Measurements from ENCODE around the gene CAPZB.
"Not testable (repeated sequence)": the region's sequence is repeated elsewhere in the genome, so short reads cannot be mapped to it uniquely, and the experiment has no call there.

The CAPZB gene

DNA sequence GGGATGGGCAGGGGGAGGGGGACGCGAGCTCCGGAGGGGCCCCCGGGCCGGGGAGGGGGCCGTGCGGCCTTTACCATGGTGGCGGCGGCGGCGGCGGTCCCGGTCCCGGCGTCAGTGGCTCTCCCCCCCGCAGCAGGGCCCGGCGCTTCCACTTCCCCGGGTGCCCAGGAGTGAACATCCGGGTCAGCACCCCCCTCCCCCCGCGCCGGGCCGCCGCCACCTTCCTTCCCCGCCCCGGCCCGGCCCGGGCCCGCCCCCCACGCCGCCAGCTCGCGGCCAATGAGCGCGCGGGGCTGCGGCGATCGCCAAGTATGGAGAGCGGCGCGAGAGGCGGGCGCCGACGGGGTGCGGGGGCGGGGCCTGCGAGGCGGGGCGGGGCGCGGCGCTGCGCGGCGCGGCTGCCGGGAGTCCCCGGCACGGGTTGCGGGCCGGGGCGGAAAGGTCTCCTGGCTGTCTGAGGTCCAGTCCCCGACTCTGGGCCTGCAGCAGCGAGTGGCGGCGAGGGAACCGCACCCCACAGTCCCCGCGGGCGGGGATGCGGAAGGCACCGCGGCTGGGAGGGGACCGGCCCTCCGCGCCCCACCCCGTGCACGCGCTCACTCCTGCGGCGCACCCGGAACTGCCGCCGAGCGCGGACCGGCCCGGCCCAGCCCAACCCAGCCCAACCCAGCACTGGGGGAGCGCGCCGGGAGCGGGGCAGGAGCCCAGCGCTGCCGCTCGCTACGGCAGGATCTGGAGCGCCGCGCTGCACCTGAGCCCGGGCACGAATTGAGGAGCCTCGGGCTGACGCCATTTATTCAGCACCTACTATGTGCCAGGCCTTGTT, at the start of gene CAPZB:
Gene CAPZB (minus strand): TSS at position 178 of the 826 bp plus-strand sequence. CDS start 101 bp downstream, at position 77.
- no peak for FAIRE-seq

GRCh38 chr1:19534281-19534680, 48.9 kb upstream of the CAPZB start:
- no peak for FAIRE-seq

- no peak for FAIRE-seq
These were observed 48.3 kb upstream of the CAPZB start for GRCh38 chr1:19533626-19534025.

DNA sequence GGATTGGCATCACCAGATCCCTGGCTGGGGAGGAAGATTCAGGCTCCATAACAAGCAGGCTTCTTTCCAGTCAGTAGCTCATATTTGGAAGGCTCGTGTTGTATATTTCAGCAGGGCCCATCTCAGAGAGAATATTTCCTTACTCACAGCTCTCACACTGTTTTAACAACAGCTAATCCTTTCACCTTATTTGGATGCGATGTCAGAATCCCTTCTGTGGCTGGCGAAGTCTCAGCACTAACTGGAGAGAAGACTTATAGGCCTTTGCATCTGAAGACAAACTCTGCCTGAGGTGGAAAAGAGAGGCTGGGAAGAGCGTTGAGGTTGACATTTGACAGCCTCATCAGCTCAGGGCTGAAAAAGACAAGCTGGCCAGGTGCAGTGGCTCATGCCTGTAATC, 47.2 kb upstream of the CAPZB start:
- FAIRE-seq = no peak

DNA sequence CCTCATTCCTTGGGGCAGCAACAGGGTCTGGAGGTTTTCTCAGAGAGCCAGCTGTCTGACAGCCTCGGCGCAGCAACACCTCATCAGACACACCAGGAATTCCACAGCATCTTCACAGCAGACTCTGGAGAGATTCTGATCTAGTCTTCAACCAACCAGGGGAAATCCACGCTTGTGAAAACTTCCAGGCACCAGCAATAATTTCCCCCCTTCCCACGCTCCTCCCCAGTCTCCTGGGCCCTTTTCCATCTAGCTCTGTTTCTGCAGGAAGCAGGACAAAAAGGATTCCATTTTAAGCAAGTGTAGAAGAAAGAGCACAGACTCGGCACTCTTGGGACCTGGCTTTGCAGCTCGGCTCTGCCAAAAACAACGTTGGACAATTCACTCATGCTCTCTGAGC, 44.3 kb upstream of the CAPZB start:
- FAIRE-seq = no peak

GRCh38 chr1:19528438-19528837, 43.1 kb upstream of the CAPZB start:
- no peak for FAIRE-seq

DNA sequence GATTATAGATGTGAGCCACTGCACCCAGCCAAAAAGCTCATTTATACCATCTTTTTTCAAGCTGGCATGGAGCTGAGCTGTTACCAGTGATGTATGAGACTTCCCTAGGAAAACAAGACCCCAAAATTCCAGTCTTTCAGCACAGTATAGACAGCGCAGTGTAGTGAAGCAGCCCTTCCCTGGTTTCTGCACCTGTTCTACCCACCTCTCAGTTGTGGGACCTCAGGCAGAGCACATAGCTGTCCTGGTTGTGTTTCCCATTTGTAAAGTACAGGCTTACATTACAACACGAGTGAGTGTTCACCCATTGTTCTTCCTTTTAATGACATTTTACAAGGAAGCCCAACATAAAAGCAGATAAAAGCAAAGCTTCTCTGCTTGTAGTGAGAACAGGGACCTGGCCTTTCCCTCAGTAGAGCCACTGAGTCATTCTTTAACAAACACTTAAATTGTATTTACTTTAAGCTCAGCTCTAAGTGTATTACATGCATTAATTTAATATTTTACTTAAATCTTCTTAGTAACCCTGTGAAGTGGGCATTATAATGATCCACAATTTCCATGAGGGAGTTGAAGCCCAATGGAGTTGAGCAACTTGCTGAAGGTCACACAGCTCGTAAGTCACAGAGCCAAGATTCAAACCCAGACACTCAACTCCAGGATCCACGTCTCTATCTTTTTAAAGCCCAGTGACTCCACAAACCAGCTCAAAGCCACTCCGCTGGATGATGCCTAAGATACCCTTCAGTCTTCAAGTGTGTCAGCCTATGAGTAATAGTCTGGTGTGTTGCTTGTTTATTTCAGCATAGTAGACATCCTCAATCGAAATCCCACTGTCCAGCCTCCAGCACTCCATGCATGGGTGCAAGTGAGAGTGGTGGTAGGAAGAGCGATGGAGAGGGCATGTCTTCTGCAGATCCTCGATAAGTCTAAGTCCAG, 40.5 kb upstream of the CAPZB start:
- no peak for FAIRE-seq

DNA sequence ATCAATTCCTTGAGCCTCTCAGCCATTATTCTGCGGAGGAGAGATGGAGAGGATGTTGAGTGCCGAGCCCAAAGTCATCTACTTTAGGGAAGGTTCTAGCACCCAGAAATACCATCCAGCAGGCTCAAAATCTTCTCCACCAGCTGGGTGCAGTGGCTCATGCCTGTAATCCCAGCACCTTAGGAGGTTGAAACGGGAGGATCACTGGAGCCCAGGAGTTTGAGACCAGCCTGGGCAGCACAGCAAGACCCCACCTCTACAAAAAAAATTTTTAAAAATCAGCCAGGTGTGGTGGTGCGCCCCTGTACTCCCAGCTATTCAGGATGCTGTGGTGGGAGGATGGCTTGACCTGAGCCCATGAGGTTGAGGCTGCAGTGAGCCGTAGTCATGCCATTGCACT, 39.5 kb upstream of the CAPZB start:
- no peak for FAIRE-seq

DNA sequence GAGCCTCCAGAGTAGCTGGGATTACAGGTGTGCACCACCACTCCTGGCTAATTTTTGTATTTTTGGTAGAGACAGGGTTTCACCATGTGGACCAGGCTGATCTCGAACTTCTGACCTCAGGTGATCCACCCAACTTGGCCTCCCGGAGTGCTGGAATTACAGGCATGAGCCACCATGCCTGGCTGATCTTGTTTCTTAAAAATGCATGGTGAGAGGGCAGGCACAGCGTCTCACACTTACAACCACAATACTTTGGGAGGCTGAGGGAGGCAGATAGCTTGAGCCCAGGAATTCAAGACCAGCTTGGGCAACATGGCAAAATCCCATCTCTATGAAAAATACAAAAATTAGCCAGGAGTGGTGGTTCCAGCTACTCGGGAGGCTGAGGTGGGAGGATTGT, 37.2 kb upstream of the CAPZB start:
- FAIRE-seq = not testable (repeated sequence)

DNA sequence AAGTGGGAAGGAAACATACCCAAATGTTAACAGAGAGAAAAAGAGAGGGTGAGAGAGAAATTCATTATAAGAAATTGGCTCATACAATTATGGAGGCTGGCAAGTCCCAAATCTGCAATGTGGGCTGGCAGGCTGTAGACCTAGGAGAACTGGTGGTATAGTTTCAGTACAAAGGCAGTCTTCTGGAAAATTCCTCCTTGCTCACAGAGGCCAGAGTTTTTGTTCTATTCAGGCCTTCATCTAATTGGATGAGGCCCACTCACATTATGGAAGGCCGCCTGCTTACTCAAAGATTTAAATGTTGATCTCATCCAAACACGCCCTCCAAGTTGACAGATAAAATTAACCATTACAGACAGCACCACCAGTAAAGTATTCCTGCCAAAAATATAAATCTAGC, 36.1 kb upstream of the CAPZB start:
- FAIRE-seq = no peak

DNA sequence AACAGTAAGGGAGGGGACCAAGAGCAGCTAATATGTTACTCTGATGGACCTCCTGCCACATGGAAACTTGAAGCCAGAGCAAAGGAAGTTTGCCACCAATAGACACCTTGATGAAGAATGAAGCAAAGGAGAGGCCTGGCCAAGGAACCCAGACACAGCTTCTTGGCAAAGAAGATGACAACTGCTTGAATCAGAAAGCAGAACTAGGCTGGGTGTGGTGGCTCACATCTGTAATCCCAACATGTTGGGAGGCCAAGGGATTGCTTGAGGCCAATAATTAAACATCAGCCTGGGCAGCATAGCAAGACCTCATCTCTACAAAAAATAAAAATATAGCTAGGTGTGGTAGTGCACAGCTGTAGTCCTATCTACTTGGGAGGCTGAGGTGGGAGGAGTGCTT, 31.7 kb upstream of the CAPZB start:
- no peak for FAIRE-seq

- no peak for FAIRE-seq
These were observed 29.9 kb upstream of the CAPZB start for GRCh38 chr1:19515201-19515600.

GRCh38 chr1:19514391-19514831, 29.1 kb upstream of the CAPZB start:
- FAIRE-seq = no peak

GRCh38 chr1:19512545-19512944, 27.2 kb upstream of the CAPZB start:
- FAIRE-seq = no peak

- no peak for FAIRE-seq
These were observed 25.8 kb upstream of the CAPZB start for GRCh38 chr1:19511116-19511515.

- FAIRE-seq = not testable (repeated sequence)
These were observed 24.3 kb upstream of the CAPZB start for GRCh38 chr1:19509647-19510046.

DNA sequence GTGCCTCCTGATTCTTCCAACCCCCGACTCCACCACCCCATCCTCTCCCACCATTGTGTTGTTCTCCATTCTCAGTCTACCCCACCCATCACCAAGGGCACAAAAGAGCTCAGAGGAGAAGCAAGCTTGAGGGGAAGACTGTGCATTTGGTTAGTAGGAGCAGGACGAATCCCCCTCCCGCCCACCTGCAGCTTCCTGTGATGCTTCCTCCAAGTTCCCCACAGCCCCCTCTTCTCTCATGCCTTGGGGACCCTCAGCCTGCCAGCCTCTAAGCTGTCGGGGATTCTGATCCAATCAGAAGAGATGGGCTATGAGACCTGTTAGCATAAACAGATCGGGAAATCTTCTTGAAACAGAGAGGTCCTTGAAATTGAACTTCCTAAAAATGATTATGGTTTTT, 22.2 kb upstream of the CAPZB start:
- FAIRE-seq = no peak

- no peak for FAIRE-seq
These were observed 20.5 kb upstream of the CAPZB start for GRCh38 chr1:19505693-19506457.

DNA sequence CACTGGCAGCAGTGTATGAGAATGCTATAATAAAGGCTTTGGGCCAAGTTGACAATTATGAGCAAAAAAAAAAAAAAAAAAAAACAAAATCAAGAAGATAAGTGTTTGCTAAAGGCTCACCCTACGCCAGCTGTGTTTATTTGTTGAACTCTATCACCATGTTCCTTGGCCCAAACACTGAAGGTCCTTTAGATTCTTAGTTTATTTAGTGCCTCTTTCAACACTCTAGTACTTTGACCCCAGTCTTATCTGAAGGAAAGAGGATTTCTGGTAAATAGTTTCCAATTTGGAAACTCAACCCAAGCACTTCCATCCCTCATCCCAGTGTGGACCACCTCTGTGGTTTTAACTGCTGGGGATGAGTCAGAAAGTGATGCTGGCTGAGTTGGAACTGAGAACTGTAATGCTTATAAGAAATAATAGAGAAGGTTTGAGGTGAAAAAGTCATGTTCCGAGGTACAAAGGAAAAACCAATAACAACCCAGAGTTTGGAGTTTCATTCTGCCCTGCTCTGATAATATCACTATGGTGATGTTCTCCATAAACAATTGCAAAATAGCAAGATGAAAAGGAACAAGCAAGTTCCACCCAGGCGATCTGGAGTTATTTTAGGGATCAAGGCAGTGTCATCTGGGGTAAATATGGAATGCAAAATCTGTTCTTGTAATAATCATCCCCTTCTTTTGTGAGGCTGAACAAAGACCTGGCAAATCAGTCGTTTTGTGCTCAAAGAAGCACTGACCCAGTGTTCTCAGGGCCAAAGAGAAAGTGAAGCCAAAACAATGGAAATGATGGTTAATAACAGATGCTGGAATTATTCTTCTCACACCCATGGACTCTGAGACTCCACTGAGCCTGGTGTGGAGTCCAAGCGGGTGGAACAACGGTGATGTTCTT, 19.7 kb upstream of the CAPZB start:
- no peak for FAIRE-seq

DNA sequence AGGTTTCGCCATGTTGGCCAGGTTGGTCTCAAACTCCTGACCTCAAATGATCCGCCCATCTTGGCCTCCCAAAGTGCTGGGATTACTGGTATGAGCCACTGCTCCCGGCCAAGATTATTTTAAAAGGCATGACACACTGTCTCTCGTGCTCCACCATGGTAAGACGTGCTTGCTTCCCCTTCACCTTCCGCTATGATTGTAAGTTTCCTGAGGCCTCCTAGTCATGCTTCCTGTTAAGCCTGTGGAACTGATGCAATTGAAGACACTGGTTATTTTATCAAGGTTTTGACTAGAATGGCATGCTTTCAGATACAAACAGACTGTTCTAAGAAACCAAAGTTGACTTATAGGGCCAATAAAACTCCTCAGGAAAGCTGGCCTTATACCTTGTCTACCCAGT, 16.9 kb upstream of the CAPZB start:
- not testable (repeated sequence) for FAIRE-seq

DNA sequence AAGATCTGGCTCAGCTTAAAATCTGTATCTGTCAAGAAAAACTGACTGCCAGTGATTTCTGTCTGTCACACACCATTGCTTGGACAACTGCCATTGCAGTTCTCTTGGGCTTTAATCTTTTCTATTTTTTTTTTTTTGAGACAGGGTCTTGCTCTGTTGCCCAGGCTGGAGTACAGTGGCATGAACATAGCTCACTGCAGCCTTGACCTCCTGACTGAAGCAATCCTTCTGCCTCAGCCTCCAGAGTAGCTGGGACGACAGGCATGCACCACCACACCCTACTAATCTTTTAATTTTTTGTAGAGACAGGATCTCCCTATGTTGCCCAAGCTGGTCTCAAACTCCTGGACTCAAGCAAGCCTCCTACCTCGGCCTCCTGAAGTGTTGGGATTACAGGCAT, 14.5 kb upstream of the CAPZB start:
- not testable (repeated sequence) for FAIRE-seq

GRCh38 chr1:19497443-19497842, 12.1 kb upstream of the CAPZB start:
- FAIRE-seq = not testable (repeated sequence)

All from A204.1 (cell line).